Measurements from ENCODE around the gene GTF2H2C_2.
"Not testable (repeated sequence)": the region's sequence is repeated elsewhere in the genome, so short reads cannot be mapped to it uniquely, and the experiment has no call there.

The GTF2H2C_2 gene

DNA sequence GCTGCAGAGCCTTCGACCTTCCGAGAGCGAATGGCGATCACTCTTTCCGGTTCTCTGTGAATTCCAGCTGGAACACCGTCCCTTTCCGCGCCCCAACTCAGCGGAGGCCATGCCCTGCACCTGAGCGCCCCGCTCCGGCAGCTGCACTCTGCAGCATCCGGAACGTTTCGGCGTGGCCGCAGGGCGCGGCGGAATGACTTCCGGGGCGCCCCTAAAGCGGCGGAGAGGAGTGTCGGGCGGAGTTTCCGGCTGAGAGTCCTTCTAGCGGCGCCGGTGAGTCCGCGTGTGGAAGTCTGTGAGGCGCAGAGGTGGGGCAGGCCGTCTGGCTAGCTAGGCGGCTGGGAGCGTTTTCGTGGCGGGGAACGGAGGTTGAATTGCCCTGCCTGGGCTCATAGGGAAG lies at the start of gene GTF2H2C_2:
Gene GTF2H2C_2 (plus strand): TSS at position 252 of the 400 bp plus-strand sequence.
- not testable (repeated sequence) for DNase-seq

GRCh38 chr5:70400984-70401686 lies 14.0 kb upstream of the GTF2H2C_2 start:
- DNase-seq, result not testable (repeated sequence)

GRCh38 chr5:70421322-70421721 lies 6.2 kb downstream of the GTF2H2C_2 start:
- DNase-seq, result not testable (repeated sequence)

GRCh38 chr5:70423215-70423614 lies 8.0 kb downstream of the GTF2H2C_2 start:
- DNase-seq, result not testable (repeated sequence)

GRCh38 chr5:70438518-70438917 lies 23.4 kb downstream of the GTF2H2C_2 start:
- DNase-seq, result not testable (repeated sequence)

GRCh38 chr5:70449565-70449964 lies 34.4 kb downstream of the GTF2H2C_2 start:
- DNase-seq, result not testable (repeated sequence)

DNA sequence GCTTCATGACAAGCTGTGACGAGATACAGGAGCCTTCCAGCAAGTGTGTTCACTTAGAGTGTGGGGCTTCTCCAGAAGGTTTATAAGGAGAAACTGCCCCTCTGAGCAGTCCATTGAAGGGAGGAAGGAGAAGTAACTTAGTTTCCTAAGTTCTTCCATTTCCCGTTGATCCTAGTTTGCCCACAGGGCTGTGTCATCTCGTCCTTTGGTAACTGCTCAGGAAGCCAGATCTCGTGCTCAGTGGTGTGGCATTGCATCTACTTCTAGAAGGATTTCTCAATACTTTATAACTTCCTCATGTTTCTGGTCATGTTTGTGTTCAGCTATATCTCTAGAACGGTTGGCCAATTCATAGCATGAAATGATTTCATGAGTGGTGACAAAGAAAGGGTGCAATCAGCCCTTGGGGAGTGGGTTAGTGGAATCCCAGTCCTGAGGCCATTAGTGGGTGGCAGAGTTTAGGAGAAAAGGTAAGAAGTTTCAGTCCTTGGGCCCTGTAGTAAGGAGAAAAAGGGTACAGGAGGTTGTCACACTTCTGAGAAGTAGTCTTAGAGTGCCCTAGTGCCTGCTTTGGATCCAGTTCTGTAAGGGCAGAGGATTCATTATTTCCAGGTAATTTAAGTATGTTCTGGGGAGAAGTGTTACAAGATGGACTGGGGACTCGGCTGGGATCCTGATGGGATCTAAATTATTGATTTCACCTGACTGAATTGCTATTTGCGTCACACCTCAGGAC lies 36.2 kb downstream of the GTF2H2C_2 start:
- not testable (repeated sequence) for DNase-seq

DNA sequence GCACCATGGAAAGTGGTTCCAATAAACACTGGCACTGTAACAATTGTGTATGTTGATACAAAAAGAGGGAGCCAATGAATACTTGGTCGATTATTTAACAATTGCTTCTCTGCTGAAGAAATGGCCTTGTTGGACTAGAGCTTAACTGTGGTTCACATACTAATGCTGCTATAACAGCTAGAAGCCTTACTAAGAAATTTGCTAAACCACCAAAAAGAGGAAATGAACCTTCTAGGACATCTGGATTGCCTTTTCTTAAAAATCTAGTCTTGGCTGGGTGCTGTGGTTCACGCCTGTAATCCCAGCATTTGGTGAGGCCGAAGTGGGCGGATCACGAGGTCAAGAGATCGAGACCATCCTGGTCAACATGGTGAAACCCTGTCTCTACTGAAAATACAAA lies 41.9 kb downstream of the GTF2H2C_2 start:
- not testable (repeated sequence) for DNase-seq

DNA sequence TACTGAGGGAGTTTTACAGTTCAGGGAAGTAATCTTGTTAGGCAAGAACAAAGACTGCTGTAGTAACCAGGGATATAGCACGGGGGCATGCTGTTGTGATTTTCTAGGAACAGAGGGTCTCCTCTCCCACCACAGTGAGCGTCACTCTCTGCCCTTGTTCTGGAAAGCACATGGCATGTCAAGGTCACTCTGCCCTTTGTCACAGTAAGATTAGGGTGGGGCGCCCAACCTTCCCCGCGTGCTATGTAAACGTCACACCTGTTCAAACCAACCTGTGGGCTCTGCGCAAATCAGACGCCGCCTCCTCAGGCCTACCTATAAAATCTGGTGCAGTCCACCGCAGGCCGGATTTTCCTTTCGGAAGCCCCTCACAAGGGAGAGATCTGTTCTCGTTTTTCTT lies 44.0 kb downstream of the GTF2H2C_2 start:
- not testable (repeated sequence) for DNase-seq

GRCh38 chr5:70461984-70462383 lies 46.8 kb downstream of the GTF2H2C_2 start:
- not testable (repeated sequence) for DNase-seq

DNA sequence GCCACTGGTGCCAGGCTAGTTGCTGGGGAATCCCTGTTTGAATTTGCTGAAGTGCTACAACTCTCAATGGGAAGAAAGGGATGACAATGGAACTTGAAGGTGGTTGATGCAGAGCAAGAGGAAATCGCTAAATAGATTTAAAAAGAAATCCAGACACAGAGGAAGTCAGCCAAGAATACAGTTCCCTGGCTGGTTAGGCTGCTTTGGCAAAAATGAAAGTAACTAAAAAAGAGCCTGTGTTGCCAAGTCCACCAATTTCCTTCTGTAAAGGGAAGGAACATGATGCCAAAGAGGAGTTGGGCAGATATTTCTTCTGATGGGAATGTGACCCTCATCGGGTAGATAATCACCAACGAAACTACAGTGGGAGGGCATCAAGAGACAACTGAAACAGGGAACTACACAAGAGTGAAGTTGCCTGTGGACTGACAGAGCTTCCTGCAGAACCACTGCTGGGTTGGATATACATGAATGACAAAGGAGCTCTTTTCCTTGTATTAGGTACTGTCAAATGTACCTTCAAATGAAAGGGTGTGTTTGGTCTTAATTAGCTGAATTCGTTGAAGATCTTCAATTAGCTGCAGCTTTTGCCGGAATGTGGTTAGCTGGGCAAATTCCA lies 49.0 kb downstream of the GTF2H2C_2 start:
- DNase-seq, result not testable (repeated sequence)

- not testable (repeated sequence) for DNase-seq
These were observed 54.9 kb downstream of the GTF2H2C_2 start for GRCh38 chr5:70469926-70470509.

Measured in NCI-H1048 (cell line).